Esophagus muscularis mucosa (tissue), 4 donors: Measurements from ENCODE around the gene NARS2. TPM values are rescaled to one million over a fixed set of nuclear protein-coding genes. Genes with fewer than 3 reads are reported as not detected.

Experiments
- DNase-seq: peaks from one replicate; pipeline ENCODE4 v3.0.0-alpha.2; 2017; ENCODE audit errors: extremely low spot score
- H3K27ac ChIP-seq, 4 donors: fragments of 200-600 bp; sonication (generic); replicated peaks in 1 of 4; 1 replicate in 3 of 4; 2 replicates in 1 of 4; pipeline ENCODE4 v1.5.1; 2016 to 2019; ENCODE audit warnings: mild to moderate bottlenecking in 1 of 4
- H3K27me3 ChIP-seq, 4 donors: fragments of 200-600 bp; sonication (generic); one replicate each; pipeline versions ENCODE4 v1.5.1 to v1.6.0; 2016 to 2019
- H3K36me3 ChIP-seq, 4 donors: fragments of 200-600 bp; sonication (generic); one replicate each; pipeline ENCODE4 v1.5.1; 2016 to 2019
- H3K4me1 ChIP-seq, 4 donors: fragments of 200-600 bp; sonication (generic); one replicate each; pipeline ENCODE4 v1.5.1; 2016 to 2019
- H3K4me3 ChIP-seq, 4 donors: fragments of 200-600 bp; sonication (generic); 1 replicate in 2 of 4; 2 replicates in 2 of 4; pipeline ENCODE4 v1.5.1; 2016 to 2019; ENCODE audit warnings: mild to moderate bottlenecking in 4 of 4, moderate library complexity in 1 of 4
- H3K9me3 ChIP-seq, 4 donors: fragments of 200-600 bp; sonication (generic); 1 replicate in 3 of 4; 2 replicates in 1 of 4; pipeline ENCODE4 v1.5.1; 2016 to 2019
- CTCF ChIP-seq, 3 experiments: fragments of 200-600 bp in 2 of 3; fragments of 450-650 bp in 1 of 3; sonication (generic) in 2 of 3; IDR thresholded peaks; one replicate each; pipeline ENCODE4 v1.5.1; 2017 to 2019; ENCODE audit warnings: antibody characterized with exemption in 3 of 3, mild to moderate bottlenecking in 2 of 3, moderate library complexity in 1 of 3
- EP300 ChIP-seq: sonication (generic); formaldehyde crosslinking; IDR thresholded peaks from one replicate; pipeline ENCODE4 v1.6.1; 2017; ENCODE audit warnings: antibody characterized with exemption
- POLR2A ChIP-seq: fragments of 450-650 bp; IDR thresholded peaks from one replicate; pipeline ENCODE4 v1.6.1; 2017; ENCODE audit warnings: antibody characterized with exemption, moderate library complexity, mild to moderate bottlenecking, low read depth
- POLR2AphosphoS5 ChIP-seq, 2 donors: sonication (generic); formaldehyde crosslinking; IDR thresholded peaks; one replicate each; pipeline ENCODE4 v1.6.1; 2017; ENCODE audit warnings: antibody characterized with exemption in 2 of 2
- WGBS: methylation state at CpG from one replicate; pipeline ENCODE4 v1.1.5; 2018; 5-methylcytosine and 5-hydroxymethylcytosine counted together
- intact Hi-C: fragments of 100-400 bp; cut with DNase I; formaldehyde crosslinking; loops from one replicate; pipeline ENCODE4 v1.15.1; 2023
- total RNA-seq, 4 donors: library from RNA; depleted of rRNA; stranded (reverse); fragments of >200 nt; gene quantifications; one replicate each; pipeline versions ENCODE4 v1.1.0 to v1.2.1, GENCODE V29; 2016

The NARS2 gene
- total RNA-seq, 4 donors from 2014 or later: 9.1 to 10.4 (median 9.8) TPM

GRCh38 chr11:78577495-78577894, 2.8 kb upstream of the NARS2 start:
- no peak overlapping the region for H3K4me3 ChIP-seq
- no peak for TF ChIP-seq POLR2A
- no peak for TF ChIP-seq CTCF (IDR thresholded peaks at IDR 0.05)
- no peak for TF ChIP-seq EP300
- no peak for TF ChIP-seq POLR2AphosphoS5 (IDR thresholded peaks at IDR 0.05)
- no peaks in the 10 kb centered on the region for H3K36me3 ChIP-seq
- intact Hi-C loops: no loop called here
- no peaks in the 10 kb centered on the region for H3K27me3 ChIP-seq
- 66% methylated on average over 4 of the region's 4 CpGs for WGBS
- no peak overlapping the region for H3K27ac ChIP-seq
- peaks cover 7 to 24% (median 16%) of the 10 kb centered on the region in 4 donors for H3K4me1 ChIP-seq
- H3K9me3 ChIP-seq: peaks cover 0 to 2% (median under 1%) of the 10 kb centered on the region in 4 donors
- DNase-seq: no peak

GRCh38 chr11:78576549-78577097, 2.0 kb upstream of the NARS2 start:
- Histone ChIP-seq H3K36me3 (no peaks in the 10 kb centered on the region), H3K4me1 (peaks cover 7 to 25% (median 16%) of the 10 kb centered on the region in 4 donors), H3K27me3 (no peaks in the 10 kb centered on the region), H3K9me3 (no peaks in the 10 kb centered on the region), H3K27ac (no peak overlapping the region), H3K4me3 (no peak overlapping the region)
- 73% methylated on average over 8 of the region's 8 CpGs for WGBS
- no peak for DNase-seq
- TF ChIP-seq POLR2AphosphoS5 (IDR thresholded peaks at IDR 0.05) (no peak), CTCF (IDR thresholded peaks at IDR 0.05) (no peak), POLR2A (no peak), EP300 (no peak)
- intact Hi-C loops: no loop called here

GRCh38 chr11:78575478-78575877, 814 bp upstream of the NARS2 start:
- Histone ChIP-seq H3K4me1 (peaks cover 7 to 25% (median 16%) of the 10 kb centered on the region in 4 donors), H3K36me3 (peaks cover 0 to 9% (median 6%) of the 10 kb centered on the region in 4 donors), H3K27ac (peak overlapping the region; percentile 86 to 88 (median 88)), H3K27me3 (no peaks in the 10 kb centered on the region), H3K9me3 (no peaks in the 10 kb centered on the region), H3K4me3 (peak overlapping the region; percentile 70 to 94 (median 89))
- intact Hi-C loops: no loop called here
- 54% methylated on average over 10 of the region's 10 CpGs for WGBS
- DNase-seq: no peak
- TF ChIP-seq POLR2A: no peak
- no peak for TF ChIP-seq EP300
- TF ChIP-seq CTCF (IDR thresholded peaks at IDR 0.05): no peak
- TF ChIP-seq POLR2AphosphoS5 (IDR thresholded peaks at IDR 0.05): no peak

- Histone ChIP-seq H3K9me3 (no peaks in the 10 kb centered on the region), H3K4me1 (peaks cover 7 to 25% (median 16%) of the 10 kb centered on the region in 4 donors), H3K36me3 (peaks cover 0 to 26% (median 13%) of the 10 kb centered on the region in 4 donors), H3K27me3 (no peaks in the 10 kb centered on the region), H3K27ac (peak overlapping the region in 3 of 4 donors; percentile 87 to 88 (median 88)), H3K4me3 (peak overlapping the region; percentile 70 to 94 (median 89))
- TF ChIP-seq CTCF (IDR thresholded peaks at IDR 0.05): no peak
- no peak for TF ChIP-seq POLR2A
- no peak for TF ChIP-seq POLR2AphosphoS5 (IDR thresholded peaks at IDR 0.05)
- TF ChIP-seq EP300: no peak
- WGBS: 10% methylated on average over 5 of the region's 5 CpGs
- intact Hi-C loops: no loop called here
- no peak for DNase-seq
Measured at GRCh38 chr11:78573681-78574080, 983 bp downstream of the NARS2 start.
